HG02610 (cell line): ENCODE results near the gene PCID2.
"Not testable (repeated sequence)": the region's sequence is repeated elsewhere in the genome, so short reads cannot be mapped to it uniquely, and the experiment has no call there.

ENCODE experiments used
- ATAC-seq: cut with Tn5 transposase; IDR thresholded peaks from one replicate; pipeline ENCODE4 v1.9.1; 2021; ENCODE audit warnings: mild to moderate bottlenecking, moderate library complexity; ENCODE audit not compliant: unreplicated experiment

PCID2 gene

GRCh38 chr13:113167155-113167554, 41.3 kb downstream of the PCID2 start:
- ATAC-seq: no peak

GRCh38 chr13:113166681-113167080, 41.8 kb downstream of the PCID2 start:
- no peak for ATAC-seq

GRCh38 chr13:113166266-113166665, 42.2 kb downstream of the PCID2 start:
- no peak for ATAC-seq

GRCh38 chr13:113164492-113164891, 44.0 kb downstream of the PCID2 start:
- no peak for ATAC-seq

- ATAC-seq: no peak
These were observed 45.4 kb downstream of the PCID2 start for GRCh38 chr13:113162783-113163685.

GRCh38 chr13:113161975-113162374, 46.5 kb downstream of the PCID2 start:
- ATAC-seq: not testable (repeated sequence)

GRCh38 chr13:113161433-113161832, 47.0 kb downstream of the PCID2 start:
- ATAC-seq: no peak

GRCh38 chr13:113160983-113161382, 47.5 kb downstream of the PCID2 start:
- no peak for ATAC-seq

GRCh38 chr13:113159701-113160100, 48.8 kb downstream of the PCID2 start:
- no peak for ATAC-seq

- no peak for ATAC-seq
These were observed 49.5 kb downstream of the PCID2 start for GRCh38 chr13:113158946-113159345.

- no peak for ATAC-seq
These were observed 50.3 kb downstream of the PCID2 start, which contains the start of gene PROZ for GRCh38 chr13:113157929-113158747. Gene PROZ, plus strand, starts transcription at chr13:113158648. Its CDS starts 13 bp downstream, at chr13:113158661.

GRCh38 chr13:113157206-113157928, 51.1 kb downstream of the PCID2 start:
- no peak for ATAC-seq

GRCh38 chr13:113155982-113156655, 52.4 kb downstream of the PCID2 start:
- ATAC-seq: no peak

- ATAC-seq: no peak
These were observed 53.3 kb downstream of the PCID2 start for GRCh38 chr13:113155201-113155600.

GRCh38 chr13:113153810-113154748, 54.4 kb downstream of the PCID2 start:
- ATAC-seq: no peak

- no peak for ATAC-seq
These were observed 55.3 kb downstream of the PCID2 start for GRCh38 chr13:113152984-113153809.

GRCh38 chr13:113152691-113152983, 55.8 kb downstream of the PCID2 start:
- no peak for ATAC-seq

GRCh38 chr13:113151745-113152690, 56.5 kb downstream of the PCID2 start:
- no peak for ATAC-seq
